Measurements from ENCODE around the gene MISP. TPM values are rescaled to one million over a fixed set of nuclear protein-coding genes. Genes with fewer than 3 reads are reported as not detected.

The MISP gene
- total RNA-seq, 1 experiment from 2014 or later: 0.70 TPM

GRCh38 chr19:788686-788982 lies 37.7 kb downstream of the MISP start (continued):
- TF ChIP-seq ARID4B (CRISPR knock-in tag; IDR thresholded peaks at IDR 0.05; ENCODE audit: borderline replicate concordance): no peak

GRCh38 chr19:788983-789700 lies 38.2 kb downstream of the MISP start:
- Mint-ChIP-seq H3K9me3 (no peaks in the 10 kb centered on the region), H3K4me3 (peak overlapping the region; percentile 24), H3K36me3 (no peaks in the 10 kb centered on the region), H3K27me3 (ENCODE audit: low read depth) (no peaks in the 10 kb centered on the region), H3K27ac (peak overlapping the region; percentile 89), H3K4me1 (peaks cover 36% of the 10 kb centered on the region)
- DNase-seq (ENCODE audit: low spot score): peak; percentile 66
- ChIA-PET POLR2A (no interaction called here), CTCF (interaction anchor here (0.6 to 2.3 kb wide), 4 partner anchors 16 to 271 kb away, joined by 4 to 9 read pairs (median 6); no protein-coding TSS in a partner anchor)
- peak; percentile 69 for ATAC-seq
- no peak for TF ChIP-seq ESRRA (CRISPR knock-in tag; IDR thresholded peaks at IDR 0.05; ENCODE audit: borderline replicate concordance)
- no peak for TF ChIP-seq ZNF671 (CRISPR knock-in tag; IDR thresholded peaks at IDR 0.05)
- TF ChIP-seq FOXK1 (CRISPR knock-in tag; IDR thresholded peaks at IDR 0.05): no peak
- 0 out of 2 replicates have a peak, but pooled peaks have one; percentile 30 for TF ChIP-seq ZNF281 (CRISPR knock-in tag; IDR thresholded peaks at IDR 0.05)
- no peak for TF ChIP-seq E2F5 (CRISPR knock-in tag; IDR thresholded peaks at IDR 0.05)
- TF ChIP-seq ZNF425 (CRISPR knock-in tag; conservative IDR thresholded peaks at IDR 0.05): no peak
- TF ChIP-seq AFF4 (CRISPR knock-in tag; IDR thresholded peaks at IDR 0.05; ENCODE audit: borderline replicate concordance): no peak
- TF ChIP-seq NFATC4 (CRISPR knock-in tag; IDR thresholded peaks at IDR 0.05): no peak
- 0 out of 2 replicates have a peak, but pooled peaks have one; percentile 49 for TF ChIP-seq CREM (CRISPR knock-in tag; IDR thresholded peaks at IDR 0.05)
- TF ChIP-seq ZNF121 (CRISPR knock-in tag; IDR thresholded peaks at IDR 0.05): no peak
- TF ChIP-seq ZNF396 (CRISPR knock-in tag; IDR thresholded peaks at IDR 0.05; ENCODE audit: borderline replicate concordance): no peak
- TF ChIP-seq ZNF138 (CRISPR knock-in tag; conservative IDR thresholded peaks at IDR 0.05): no peak
- TF ChIP-seq TCF7 (CRISPR knock-in tag; IDR thresholded peaks at IDR 0.05; ENCODE audit: low read depth): no peak
- no peak for TF ChIP-seq TEAD1 (CRISPR knock-in tag; IDR thresholded peaks at IDR 0.05)
- no peak for TF ChIP-seq ATF3 (CRISPR knock-in tag; conservative IDR thresholded peaks at IDR 0.05)
